GM18511 (cell line): ENCODE results near the gene PET117.
"Not testable (repeated sequence)": the region's sequence is repeated elsewhere in the genome, so short reads cannot be mapped to it uniquely, and the experiment has no call there.

ENCODE experiments used
- ATAC-seq: cut with Tn5 transposase; IDR thresholded peaks from one replicate; pipeline ENCODE4 v1.9.1; 2021; ENCODE audit warnings: mild to moderate bottlenecking, moderate library complexity; ENCODE audit not compliant: unreplicated experiment

Gene PET117

GRCh38 chr20:18156045-18156444 lies 18.4 kb downstream of the PET117 start:
- ATAC-seq = no peak

GRCh38 chr20:18164356-18164755 lies 26.7 kb downstream of the PET117 start:
- no peak for ATAC-seq

- no peak for ATAC-seq
Observed at GRCh38 chr20:18165553-18165952, 27.9 kb downstream of the PET117 start.

- ATAC-seq = no peak
Observed at GRCh38 chr20:18166241-18166881, 28.7 kb downstream of the PET117 start.

- ATAC-seq = no peak
Observed at GRCh38 chr20:18166950-18167349, 29.3 kb downstream of the PET117 start.

- ATAC-seq = no peak
Observed at GRCh38 chr20:18172379-18172778, 34.7 kb downstream of the PET117 start.

- no peak for ATAC-seq
Observed at GRCh38 chr20:18174906-18175683, 37.4 kb downstream of the PET117 start.

GRCh38 chr20:18176318-18176785 lies 38.7 kb downstream of the PET117 start:
- ATAC-seq = no peak

- ATAC-seq = not testable (repeated sequence)
Observed at GRCh38 chr20:18180366-18180765, 42.7 kb downstream of the PET117 start.

GRCh38 chr20:18180815-18181214 lies 43.2 kb downstream of the PET117 start:
- ATAC-seq = no peak

GRCh38 chr20:18187020-18187419 lies 49.4 kb downstream of the PET117 start:
- ATAC-seq = no peak

- ATAC-seq = no peak
Observed at GRCh38 chr20:18188434-18188833, 50.8 kb downstream of the PET117 start.

- no peak for ATAC-seq
Observed at GRCh38 chr20:18190338-18191233, 52.9 kb downstream of the PET117 start.

GRCh38 chr20:18191306-18191705 lies 53.6 kb downstream of the PET117 start:
- ATAC-seq = no peak
